GM19455 (cell line): ENCODE measurements around the gene TMSB10.

Experiments used
- ATAC-seq: cut with Tn5 transposase; IDR thresholded peaks from one replicate; pipeline ENCODE4 v1.9.1; 2021; ENCODE audit not compliant: unreplicated experiment

TMSB10 gene

GRCh38 chr2:84879584-84880394 lies 25.7 kb upstream of the TMSB10 start:
- ATAC-seq, result no peak

- no peak for ATAC-seq
Measured at GRCh38 chr2:84880395-84880644, 25.1 kb upstream of the TMSB10 start.

- no peak for ATAC-seq
Measured at GRCh38 chr2:84880645-84881521, 24.6 kb upstream of the TMSB10 start, which contains the start of gene TRABD2A. Gene TRABD2A (minus strand): TSS chr2:84881084. CDS start chr2:84881039, 45 bp downstream.

- peak; percentile 62 for ATAC-seq
Measured at GRCh38 chr2:84881581-84882413, 23.7 kb upstream of the TMSB10 start.

GRCh38 chr2:84882414-84882738 lies 23.1 kb upstream of the TMSB10 start:
- ATAC-seq, result no peak

- no peak for ATAC-seq
Measured at GRCh38 chr2:84882775-84883550, 22.5 kb upstream of the TMSB10 start.

GRCh38 chr2:84884449-84884848 lies 21.0 kb upstream of the TMSB10 start:
- no peak for ATAC-seq

GRCh38 chr2:84885111-84885510 lies 20.3 kb upstream of the TMSB10 start:
- no peak for ATAC-seq

GRCh38 chr2:84886791-84887190 lies 18.7 kb upstream of the TMSB10 start:
- ATAC-seq, result no peak

GRCh38 chr2:84888401-84889276 lies 16.8 kb upstream of the TMSB10 start:
- ATAC-seq, result peak; percentile 92

GRCh38 chr2:84889332-84889731 lies 16.1 kb upstream of the TMSB10 start:
- ATAC-seq, result no peak

GRCh38 chr2:84891355-84892010 lies 14.0 kb upstream of the TMSB10 start:
- ATAC-seq, result no peak

GRCh38 chr2:84894131-84894586 lies 11.3 kb upstream of the TMSB10 start:
- ATAC-seq, result no peak

GRCh38 chr2:84894758-84895520 lies 10.5 kb upstream of the TMSB10 start:
- ATAC-seq, result no peak

- no peak for ATAC-seq
Measured at GRCh38 chr2:84896567-84896966, 8.9 kb upstream of the TMSB10 start.

GRCh38 chr2:84897773-84898172 lies 7.7 kb upstream of the TMSB10 start:
- ATAC-seq, result no peak

- no peak for ATAC-seq
Measured at GRCh38 chr2:84899304-84900204, 5.9 kb upstream of the TMSB10 start.
